Bronchus fibroblast of lung (primary cell): ENCODE results near the gene PSTK. TPM values are rescaled to one million over a fixed set of nuclear protein-coding genes. Genes with fewer than 3 reads are reported as not detected.

ENCODE experiments used
- total RNA-seq: library from RNA; depleted of rRNA; stranded (reverse); fragments of >200 nt; gene quantifications from 2 replicates; pipeline ENCODE4 v1.2.3, GENCODE V29; 2015

Gene PSTK, protein sequence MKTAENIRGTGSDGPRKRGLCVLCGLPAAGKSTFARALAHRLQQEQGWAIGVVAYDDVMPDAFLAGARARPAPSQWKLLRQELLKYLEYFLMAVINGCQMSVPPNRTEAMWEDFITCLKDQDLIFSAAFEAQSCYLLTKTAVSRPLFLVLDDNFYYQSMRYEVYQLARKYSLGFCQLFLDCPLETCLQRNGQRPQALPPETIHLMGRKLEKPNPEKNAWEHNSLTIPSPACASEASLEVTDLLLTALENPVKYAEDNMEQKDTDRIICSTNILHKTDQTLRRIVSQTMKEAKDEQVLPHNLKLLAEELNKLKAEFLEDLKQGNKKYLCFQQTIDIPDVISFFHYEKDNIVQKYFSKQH
- total RNA-seq: 3.5 and 4.6 TPM in 2 replicates

DNA sequence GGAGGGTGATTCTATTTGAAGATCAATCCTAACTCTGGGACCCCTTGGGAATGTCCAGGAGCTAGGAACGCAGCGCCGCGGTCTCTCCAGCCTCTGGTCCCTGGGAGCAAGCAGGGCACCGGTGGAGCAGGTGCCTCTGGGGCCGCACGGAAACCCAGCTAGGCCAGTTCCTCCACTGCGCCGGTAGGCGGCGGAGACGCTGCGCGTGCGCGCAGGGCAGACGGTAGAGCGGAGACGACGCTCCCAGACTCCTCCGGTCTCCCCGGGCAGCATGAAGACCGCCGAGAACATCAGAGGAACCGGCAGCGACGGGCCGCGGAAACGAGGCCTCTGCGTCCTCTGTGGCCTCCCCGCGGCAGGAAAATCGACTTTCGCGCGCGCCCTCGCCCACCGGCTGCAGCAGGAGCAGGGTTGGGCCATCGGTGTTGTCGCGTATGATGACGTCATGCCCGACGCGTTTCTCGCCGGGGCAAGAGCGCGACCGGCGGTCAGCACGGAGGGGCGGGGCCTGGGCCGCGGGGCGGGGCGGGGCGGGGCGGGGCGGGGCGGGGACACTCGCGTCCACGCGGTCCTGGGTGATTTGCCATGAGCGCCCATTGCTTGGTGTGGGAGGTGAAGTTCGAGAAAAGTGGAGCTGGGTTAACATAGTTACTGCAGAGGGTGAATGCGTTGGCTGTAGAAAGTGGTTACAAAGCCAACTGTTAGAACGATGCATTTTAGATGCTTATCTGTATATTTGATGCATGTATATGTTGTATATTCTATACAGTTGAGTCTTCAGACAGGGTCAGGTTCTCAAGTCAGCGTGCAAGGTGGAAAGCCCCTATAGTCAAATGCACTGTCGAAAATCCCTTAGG lies at the start of gene PSTK:
Gene PSTK (plus strand): TSS at position 193 of the 857 bp plus-strand sequence. CDS start 79 bp downstream, at position 272.

GRCh38 chr10:122953902-122954730 lies 26.1 kb upstream of the PSTK start, which contains the start of gene C10orf88:
Gene C10orf88, minus strand, starts transcription at chr10:122954227. Its CDS starts 49 bp downstream, at chr10:122954178.

GRCh38 chr10:123008355-123009104 lies 28.3 kb downstream of the PSTK start, which contains the start of the genes ACADSB and IKZF5:
Gene ACADSB, plus strand, starts transcription at chr10:123009006. Its CDS starts 24 bp downstream, at chr10:123009030.
Gene IKZF5, minus strand, starts transcription at chr10:123008795. Its CDS starts 10,170 bp downstream, at chr10:122998625.

Other genes starting within 250 kb of the PSTK start
- 0.45 and 0.84 TPM in 2 replicates for gene CUZD1, start 134.5 kb upstream of the PSTK start, total RNA-seq
- 2.0 and 4.5 TPM in 2 replicates for gene FAM24B, start 100.8 kb upstream of the PSTK start, total RNA-seq
- not detected in 2 replicates for gene FAM24A, start 69.8 kb upstream of the PSTK start, total RNA-seq
- gene C10orf88, start 26.2 kb upstream of the PSTK start, total RNA-seq: 5.4 and 5.8 TPM in 2 replicates
- 1.6 and 1.7 TPM in 2 replicates for gene IKZF5, start 28.4 kb downstream of the PSTK start, total RNA-seq
- gene ACADSB, start 28.6 kb downstream of the PSTK start, total RNA-seq: 4.8 and 5.7 TPM in 2 replicates
- gene HMX3, start 155.6 kb downstream of the PSTK start, total RNA-seq: not detected in 2 replicates
- gene HMX2, start 167.7 kb downstream of the PSTK start, total RNA-seq: not detected in 2 replicates
- 231 and 240 TPM in 2 replicates for gene BUB3, start 174.0 kb downstream of the PSTK start, total RNA-seq